GM10266 (cell line): Measurements from ENCODE around the gene GADD45G.

Experiments
- DNase-seq: peaks from one replicate; pipeline ENCODE4 v3.0.0; 2012; ENCODE audit errors: extremely low spot score
- TF ChIP-seq, protein P1 (sequence below): IDR thresholded peaks from 2 replicates; pipeline ENCODE4 v1.5.1; 2012; ENCODE audit warnings: mild to moderate bottlenecking, low read depth; ENCODE audit not compliant: control insufficient read depth, insufficient read depth; ENCODE audit errors: missing control alignments

The GADD45G gene

DNA sequence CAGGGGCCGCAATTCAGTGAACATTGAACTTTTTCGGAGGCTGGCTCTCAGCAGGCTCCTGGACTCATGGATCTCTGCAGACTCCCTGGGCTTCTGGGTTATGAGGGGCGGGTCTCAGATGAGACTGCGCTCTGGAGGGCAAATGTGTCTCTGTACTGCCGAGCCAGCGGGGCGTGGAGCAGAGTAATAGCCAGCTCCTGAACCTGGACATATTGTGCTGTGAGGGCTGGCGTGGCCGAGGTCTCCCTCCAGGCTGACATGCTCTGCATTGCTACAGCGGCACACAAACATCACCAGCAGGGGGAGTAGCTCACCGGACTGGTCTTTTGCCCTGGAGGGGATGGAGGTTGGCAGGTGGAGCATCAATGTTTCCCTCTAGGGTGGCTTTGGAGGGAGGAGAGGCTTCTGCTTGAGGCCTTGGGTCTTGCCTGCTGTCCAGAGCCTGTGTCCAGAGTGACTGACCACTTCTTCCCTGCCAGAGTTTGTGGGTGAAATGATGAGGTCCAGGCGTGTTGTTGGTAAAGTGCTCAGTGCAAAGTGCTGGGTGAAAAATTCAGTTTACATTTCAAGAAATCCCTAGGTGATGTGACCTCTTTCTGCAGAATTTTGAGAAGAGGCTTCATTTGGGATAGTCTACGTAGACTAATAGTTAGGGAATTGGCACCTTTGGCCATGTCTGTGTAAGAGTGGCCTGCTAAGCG, 10.9 kb upstream of the GADD45G start:
- peak; percentile 51 for DNase-seq
- TF ChIP-seq, protein P1, sequence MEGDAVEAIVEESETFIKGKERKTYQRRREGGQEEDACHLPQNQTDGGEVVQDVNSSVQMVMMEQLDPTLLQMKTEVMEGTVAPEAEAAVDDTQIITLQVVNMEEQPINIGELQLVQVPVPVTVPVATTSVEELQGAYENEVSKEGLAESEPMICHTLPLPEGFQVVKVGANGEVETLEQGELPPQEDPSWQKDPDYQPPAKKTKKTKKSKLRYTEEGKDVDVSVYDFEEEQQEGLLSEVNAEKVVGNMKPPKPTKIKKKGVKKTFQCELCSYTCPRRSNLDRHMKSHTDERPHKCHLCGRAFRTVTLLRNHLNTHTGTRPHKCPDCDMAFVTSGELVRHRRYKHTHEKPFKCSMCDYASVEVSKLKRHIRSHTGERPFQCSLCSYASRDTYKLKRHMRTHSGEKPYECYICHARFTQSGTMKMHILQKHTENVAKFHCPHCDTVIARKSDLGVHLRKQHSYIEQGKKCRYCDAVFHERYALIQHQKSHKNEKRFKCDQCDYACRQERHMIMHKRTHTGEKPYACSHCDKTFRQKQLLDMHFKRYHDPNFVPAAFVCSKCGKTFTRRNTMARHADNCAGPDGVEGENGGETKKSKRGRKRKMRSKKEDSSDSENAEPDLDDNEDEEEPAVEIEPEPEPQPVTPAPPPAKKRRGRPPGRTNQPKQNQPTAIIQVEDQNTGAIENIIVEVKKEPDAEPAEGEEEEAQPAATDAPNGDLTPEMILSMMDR: peak; percentile 79

DNA sequence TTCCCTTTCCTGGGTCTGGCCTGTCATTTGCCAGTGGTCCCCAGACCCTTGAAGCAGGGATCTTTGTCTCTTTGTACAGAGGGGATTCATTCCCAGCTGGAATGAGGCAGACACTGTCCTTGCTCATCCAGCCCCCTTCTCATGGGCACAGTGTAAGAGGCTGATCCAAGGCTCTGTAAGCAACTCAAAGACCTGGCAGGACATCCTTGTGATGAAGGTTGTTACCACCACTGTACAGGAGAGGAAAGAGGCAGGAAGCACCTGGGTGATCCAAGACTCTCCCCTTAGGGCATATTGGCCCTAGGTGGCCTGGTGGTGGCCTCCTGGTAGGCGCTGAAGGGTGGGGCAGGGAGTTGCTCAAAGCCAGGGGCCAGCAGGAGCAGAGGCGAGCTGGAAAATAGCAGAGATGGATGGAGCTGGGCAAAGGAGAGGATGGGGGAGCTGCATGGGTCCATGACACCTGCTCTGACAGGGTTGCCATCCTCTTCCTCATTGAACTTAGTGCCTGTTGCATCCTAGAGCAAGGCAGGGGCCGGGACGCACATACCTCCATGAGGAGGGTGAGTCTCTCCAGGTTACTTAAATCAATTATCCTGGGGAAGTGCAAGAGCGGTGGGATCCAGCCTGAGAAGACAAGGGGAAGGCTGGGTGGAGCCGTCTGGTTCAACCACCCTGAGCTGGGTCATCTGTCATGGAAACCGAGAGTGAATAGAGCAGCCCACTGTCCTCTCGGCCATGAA, 9.8 kb upstream of the GADD45G start:
- no peak for DNase-seq
- TF ChIP-seq, protein P1: no peak

DNA sequence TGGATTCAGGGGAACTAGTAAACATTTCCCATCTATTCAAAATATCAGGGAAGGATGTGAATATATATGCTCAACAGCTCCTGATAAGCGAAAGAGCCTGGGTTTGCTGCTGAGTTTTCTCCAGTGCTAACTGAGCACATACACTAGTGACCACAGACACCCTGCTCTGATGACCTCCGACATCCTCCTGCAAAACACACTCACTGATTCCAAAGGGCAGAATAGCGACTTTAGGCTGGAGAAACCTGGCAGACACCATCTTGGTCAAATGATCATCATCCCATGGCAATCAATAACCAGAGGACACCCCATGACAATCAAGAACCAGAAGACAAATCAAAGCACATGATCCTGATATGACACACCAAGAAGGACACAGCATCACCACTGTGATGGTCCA, 9.2 kb upstream of the GADD45G start:
- TF ChIP-seq, protein P1: no peak
- DNase-seq: no peak

DNA sequence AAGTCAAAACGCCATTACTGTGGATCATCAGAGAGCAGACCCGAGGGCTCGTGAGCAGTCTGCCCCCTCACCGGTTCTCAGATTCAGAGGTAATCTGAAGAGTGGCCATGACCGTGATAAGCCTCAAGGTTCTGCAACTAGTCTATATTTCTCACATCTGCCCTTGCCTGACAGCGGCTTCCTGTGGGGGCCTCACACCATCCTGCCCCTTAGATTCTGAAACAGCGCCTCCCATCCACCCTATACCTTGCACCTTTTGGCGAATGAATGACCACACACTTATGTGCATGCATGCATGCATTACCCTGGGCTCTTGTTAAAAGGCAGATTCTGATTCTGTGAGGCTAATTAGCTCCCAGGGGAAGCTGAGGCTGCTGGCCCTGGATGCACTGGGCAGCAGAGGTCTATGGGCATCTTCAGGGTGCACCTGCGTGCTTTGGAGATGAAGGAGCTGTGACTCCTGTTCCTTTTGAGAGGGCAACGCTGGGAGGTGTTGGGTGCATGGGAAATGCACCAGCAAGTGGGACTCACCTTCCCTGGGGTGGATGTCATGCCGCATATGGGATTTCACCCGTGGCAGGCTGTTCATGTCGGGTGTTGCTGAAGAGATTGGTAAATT, 7.8 kb upstream of the GADD45G start:
- TF ChIP-seq, protein P1: no peak
- DNase-seq: no peak

DNA sequence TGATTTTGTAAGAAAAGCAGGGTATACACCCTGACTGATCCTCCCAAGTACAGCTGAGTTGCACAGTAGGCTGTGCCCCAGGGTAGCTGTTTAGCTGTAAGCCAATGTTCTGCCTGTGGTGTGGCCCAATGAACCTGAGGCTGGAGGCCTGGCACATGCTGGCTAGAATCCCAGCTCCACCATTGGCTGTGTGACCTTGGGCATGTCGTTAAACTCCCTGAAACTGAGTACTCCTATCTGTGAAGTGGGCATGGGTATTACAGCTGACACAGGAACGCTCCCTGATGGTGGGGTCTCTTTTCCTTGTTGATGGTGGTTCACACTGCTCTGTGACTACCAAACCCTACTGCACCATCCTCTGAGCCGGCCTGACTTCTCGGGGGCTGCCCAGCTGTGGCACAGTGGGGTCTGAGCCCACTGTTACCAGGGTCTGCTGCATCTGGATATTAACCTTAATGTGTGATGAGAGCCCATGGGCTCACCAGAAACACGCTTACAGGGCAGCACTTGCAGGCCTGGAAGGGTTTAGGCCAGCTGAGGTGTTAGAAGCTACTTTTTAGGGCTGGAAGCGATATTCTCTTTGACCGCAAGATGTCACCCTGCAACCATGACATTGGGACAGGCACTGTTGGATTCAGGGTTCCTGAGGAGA, 7.0 kb upstream of the GADD45G start:
- TF ChIP-seq, protein P1: peak; percentile 75
- DNase-seq: peak; percentile 58

DNA sequence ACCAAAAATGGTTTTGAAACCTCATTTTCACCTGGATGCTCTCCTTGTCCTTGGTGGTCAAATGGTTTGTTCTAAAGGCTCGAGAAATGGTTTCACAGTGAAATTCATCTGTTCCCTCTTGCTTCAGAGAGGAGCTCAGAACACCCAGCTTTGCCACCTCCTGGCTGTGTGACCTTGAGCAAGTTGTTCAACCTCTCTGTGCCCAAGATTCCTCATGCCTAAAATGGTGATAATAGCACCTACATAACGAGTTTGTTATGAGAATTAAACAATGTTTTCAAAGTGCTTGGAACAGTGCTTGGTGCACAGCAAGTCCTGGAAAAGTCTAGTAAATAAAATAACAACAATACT, 6.5 kb upstream of the GADD45G start:
- DNase-seq: no peak
- TF ChIP-seq, protein P1: no peak
